Spleen (tissue), 11 donors: ENCODE results near the gene EPN2. TPM values are rescaled to one million over a fixed set of nuclear protein-coding genes. Genes with fewer than 3 reads are reported as not detected.

Experiments used
- DNase-seq: peaks from one replicate; pipeline ENCODE4 v3.0.0-alpha.2; 2020
- H3K27ac ChIP-seq, 8 donors: fragments of 200-600 bp; sonication (generic) in 7 of 8; 1 replicate in 4 of 8; 2 replicates in 4 of 8; pipeline versions ENCODE4 v1.5.0 to v1.8.0; 2016 to 2021; ENCODE audit warnings: inconsistent platforms in 4 of 8, mild to moderate bottlenecking in 4 of 8, moderate library complexity in 1 of 8
- H3K27me3 ChIP-seq, 7 donors: fragments of 200-600 bp; sonication (generic) in 6 of 7; replicated peaks in 1 of 7; 1 replicate in 4 of 7; 2 replicates in 3 of 7; pipeline versions ENCODE4 v1.5.0 to v1.8.0; 2016 to 2021; ENCODE audit warnings: inconsistent platforms in 3 of 7, mild to moderate bottlenecking in 1 of 7
- H3K36me3 ChIP-seq, 6 donors: fragments of 200-600 bp; sonication (generic) in 5 of 6; 1 replicate in 4 of 6; 2 replicates in 2 of 6; pipeline versions ENCODE4 v1.5.0 to v1.8.0; 2016 to 2021; ENCODE audit warnings: inconsistent platforms in 2 of 6
- H3K4me1 ChIP-seq, 6 donors: fragments of 200-600 bp; sonication (generic) in 5 of 6; 1 replicate in 3 of 6; 2 replicates in 3 of 6; pipeline versions ENCODE4 v1.5.0 to v1.8.0; 2016 to 2021; ENCODE audit warnings: inconsistent platforms in 3 of 6
- H3K4me3 ChIP-seq, 8 donors: fragments of 200-600 bp; sonication (generic) in 7 of 8; 1 replicate in 4 of 8; 2 replicates in 4 of 8; pipeline versions ENCODE4 v1.5.0 to v1.8.0; 2016 to 2021; ENCODE audit warnings: inconsistent platforms in 4 of 8, mild to moderate bottlenecking in 4 of 8, moderate library complexity in 2 of 8
- H3K9me3 ChIP-seq, 8 donors: fragments of 200-600 bp; sonication (generic) in 7 of 8; 1 replicate in 4 of 8; 2 replicates in 4 of 8; pipeline versions ENCODE4 v1.5.0 to v1.8.0; 2016 to 2021; ENCODE audit warnings: inconsistent platforms in 4 of 8
- CTCF ChIP-seq, 11 experiments: fragments of 200-600 bp in 7 of 11; fragments of 450-650 bp in 4 of 11; sonication (generic) in 4 of 11; IDR thresholded peaks in 8 of 11; conservative IDR thresholded peaks in 3 of 11; 1 replicate in 7 of 11; 2 replicates in 4 of 11; pipeline versions ENCODE4 v1.4.0 to v1.8.0; 2016 to 2021; ENCODE audit warnings: antibody characterized with exemption in 11 of 11, inconsistent platforms in 4 of 11, mild to moderate bottlenecking in 1 of 11
- POLR2A ChIP-seq, 3 donors: fragments of 450-650 bp; IDR thresholded peaks; one replicate each; pipeline ENCODE4 v1.5.1; 2017; ENCODE audit warnings: antibody characterized with exemption in 3 of 3, mild to moderate bottlenecking in 1 of 3
- POLR2AphosphoS5 ChIP-seq, 3 donors: sonication (generic); formaldehyde crosslinking; IDR thresholded peaks; one replicate each; pipeline ENCODE4 v1.5.1; 2017; ENCODE audit warnings: antibody characterized with exemption in 3 of 3
- WGBS, 5 donors: extraction: QIAGEN DNeasy Blood & Tissue Kit in 3 of 5; methylation state at CpG; one replicate each; pipeline versions ENCODE4 v1.1.5 to v1.1.7; 2013 to 2018; 5-methylcytosine and 5-hydroxymethylcytosine counted together
- intact Hi-C: fragments of 100-400 bp; cut with DNase I; formaldehyde crosslinking; loops from one replicate; pipeline ENCODE4 v1.15.0; 2023; ENCODE audit warnings: low total_unique reads
- polyA plus RNA-seq, 3 donors: library from polyadenylated mRNA; stranded (reverse); fragments of 200-250 nt; gene quantifications; one replicate each; pipeline ENCODE4 v1.2.1, GENCODE V29; 2013
- total RNA-seq, 7 donors: library from RNA; depleted of rRNA in 3 of 7; stranded (reverse); fragments of >200 nt in 3 of 7; fragmentation: NEBNext Ultra II Directional in 4 of 7; extraction: Animal tissue kit (Norgen Biotek cat#: 25700) in 4 of 7; gene quantifications; one replicate each; pipeline versions ENCODE4 v1.1.0 to v1.2.1, GENCODE V29; 2016 to 2021
- donor health status: healthy with polysubstance abuse.
- donor health status: DM: no; HTN: no; CAD: no; lungs with moderate emphysema.
- donor health status: DM: no; HTN: no; CAD: no.
- donor health status: Bipolar disorder and iron deficiency.
- donor health status: healthy.
- donor health status: DM: no; HTN: no; CAD: no.
- donor health status: DM: yes; HTN: yes; CAD: no.

The EPN2 gene
- total and polyA plus RNA-seq, 10 donors = 5.4 to 59.6 (median 31.5) TPM

DNA sequence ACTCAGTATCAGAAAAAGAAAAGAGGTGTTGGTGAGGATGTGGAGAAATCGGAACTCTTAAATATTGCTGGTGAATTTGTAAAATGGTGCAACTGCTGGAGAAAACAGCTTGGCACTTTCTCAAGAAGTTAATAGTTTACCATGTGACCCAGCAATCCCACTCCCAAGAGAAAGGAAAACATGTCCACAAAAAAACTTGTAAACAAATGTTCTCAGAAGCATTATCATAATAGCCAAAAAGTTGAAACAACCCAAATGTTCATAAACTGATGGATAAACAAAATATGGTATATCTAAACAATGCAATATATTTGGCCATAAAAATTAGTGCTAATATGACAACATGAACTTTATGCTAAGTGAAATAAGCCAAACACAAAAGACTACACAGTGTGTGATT is 138.6 kb downstream of the EPN2 start:
- WGBS, 5 donors = 91 to 100% (median 97%) methylated on average over 1 of the region's 1 CpG
- TF ChIP-seq POLR2A (IDR thresholded peaks at IDR 0.05) (no peak), POLR2AphosphoS5 (IDR thresholded peaks at IDR 0.05) (no peak), CTCF (IDR thresholded peaks at IDR 0.05 in 8 of 11, conservative IDR thresholded peaks at IDR 0.05 in 3 of 11) (no peak)

GRCh38 chr17:19376811-19377210 is 139.6 kb downstream of the EPN2 start:
- peak overlapping the region in 7 of 8 donors; percentile 79 to 93 (median 90) for H3K4me3 ChIP-seq
- H3K27me3 ChIP-seq = no peaks in the 10 kb centered on the region
- DNase-seq = no peak
- intact Hi-C loops = no loop called here
- H3K27ac ChIP-seq = peak overlapping the region; percentile 96 to 98 (median 98)
- H3K4me1 ChIP-seq = peaks cover 9 to 74% (median 41%) of the 10 kb centered on the region in 6 donors
- TF ChIP-seq CTCF (IDR thresholded peaks at IDR 0.05 in 8 of 11, conservative IDR thresholded peaks at IDR 0.05 in 3 of 11) = no peak
- TF ChIP-seq POLR2AphosphoS5 (IDR thresholded peaks at IDR 0.05) = no peak
- TF ChIP-seq POLR2A (IDR thresholded peaks at IDR 0.05) = no peak
- WGBS, 5 donors = 43 to 73% (median 59%) methylated on average over 2 of the region's 2 CpGs
- H3K36me3 ChIP-seq = peaks cover 4 to 28% (median 22%) of the 10 kb centered on the region in 6 donors
- no peaks in the 10 kb centered on the region for H3K9me3 ChIP-seq

More for the DNA sequence above, 138.6 kb downstream of the EPN2 start:
- peaks cover 0 to 18% (median 11%) of the 10 kb centered on the region in 6 donors for H3K36me3 ChIP-seq
- DNase-seq = no peak
- H3K9me3 ChIP-seq = no peaks in the 10 kb centered on the region
- intact Hi-C loops = no loop called here
- no peaks in the 10 kb centered on the region for H3K27me3 ChIP-seq
- H3K4me1 ChIP-seq = peaks cover 19 to 75% (median 49%) of the 10 kb centered on the region in 6 donors
- H3K4me3 ChIP-seq = no peak overlapping the region
- H3K27ac ChIP-seq = no peak overlapping the region

GRCh38 chr17:19377602-19378415 is 140.6 kb downstream of the EPN2 start:
- peak overlapping the region; percentile 96 to 98 (median 98) for H3K27ac ChIP-seq
- WGBS, 5 donors = 0 to 1% (median 0%) methylated on average over 54 to 67 of the region's 67 CpGs
- peak; percentile 100 for DNase-seq
- peak overlapping the region; percentile 71 to 93 (median 88) for H3K4me3 ChIP-seq
- peaks cover 7 to 74% (median 32%) of the 10 kb centered on the region in 6 donors for H3K4me1 ChIP-seq
- no peaks in the 10 kb centered on the region for H3K9me3 ChIP-seq
- peak in 3 of 11 experiments; percentile 17 to 54 (median 27) for TF ChIP-seq CTCF (IDR thresholded peaks at IDR 0.05 in 8 of 11, conservative IDR thresholded peaks at IDR 0.05 in 3 of 11)
- TF ChIP-seq POLR2A (IDR thresholded peaks at IDR 0.05) = peak; percentile 6 to 50 (median 15)
- peak; percentile 92 to 93 (median 93) for TF ChIP-seq POLR2AphosphoS5 (IDR thresholded peaks at IDR 0.05)
- intact Hi-C loops = no loop called here
- peaks cover 4 to 38% (median 31%) of the 10 kb centered on the region in 6 donors for H3K36me3 ChIP-seq
- no peaks in the 10 kb centered on the region for H3K27me3 ChIP-seq
